HFFc6 (cell line): ENCODE data around the gene HTRA2. TPM values are rescaled to one million over a fixed set of nuclear protein-coding genes. Genes with fewer than 3 reads are reported as not detected.
A peak's percentile ranks its signal among the peaks of the same experiment; 100 is the strongest.

Source experiments
- DNase-seq: peaks from one replicate; pipeline ENCODE4 v3.0.0-alpha.2; 2018
- H3K27ac Mint-ChIP-seq: 2 replicates; pipeline ENCODE4 v1.8.0; 2020; ENCODE audit warnings: mild to moderate bottlenecking, mixed read lengths
- H3K27me3 Mint-ChIP-seq: 2 replicates; pipeline ENCODE4 v1.8.0; 2021; ENCODE audit warnings: mild to moderate bottlenecking, moderate library complexity, mixed read lengths; ENCODE audit not compliant: insufficient read depth
- H3K36me3 Mint-ChIP-seq: 2 replicates; pipeline ENCODE4 v1.8.0; 2021; ENCODE audit warnings: low read depth, mixed read lengths
- H3K4me1 Mint-ChIP-seq: 2 replicates; pipeline ENCODE4 v1.8.0; 2020; ENCODE audit warnings: low read depth, mixed read lengths
- H3K4me3 Mint-ChIP-seq: 2 replicates; pipeline ENCODE4 v1.8.0; 2020; ENCODE audit warnings: mild to moderate bottlenecking, moderate library complexity, mixed read lengths
- H3K9me3 Mint-ChIP-seq: 2 replicates; pipeline ENCODE4 v1.8.0; 2020; ENCODE audit warnings: mild to moderate bottlenecking, mixed read lengths
- CTCF ChIP-seq: fragments of 200-600 bp; sonication (generic); IDR thresholded peaks from 2 replicates; pipeline ENCODE4 v1.5.0; 2021; ENCODE audit warnings: antibody characterized with exemption, mild to moderate bottlenecking
- total RNA-seq, 6 experiments: library from RNA; stranded (reverse); fragmentation: NEBNext Ultra II Directional; extraction: Animal tissue kit (Norgen Biotek cat#: 25700); gene quantifications; 2 replicates in 1 of 6; 3 replicates in 5 of 6; pipeline ENCODE4 v1.2.3, GENCODE V29; 2021

Gene HTRA2
- total RNA-seq, 6 experiments from 2014 or later, result 29.7 to 43.3 (median 33.6) TPM

- 0 out of 2 replicates have a peak overlapping the region, but pooled peaks have one; percentile 8 for H3K4me3 Mint-ChIP-seq
- H3K27me3 Mint-ChIP-seq, result no peaks in the 10 kb centered on the region
- H3K27ac Mint-ChIP-seq, result peak overlapping the region; percentile 94
- no peaks in the 10 kb centered on the region for H3K9me3 Mint-ChIP-seq
- TF ChIP-seq CTCF, result no peak
- DNase-seq, result no peak
- no peaks in the 10 kb centered on the region for H3K36me3 Mint-ChIP-seq
- peaks cover 64% of the 10 kb centered on the region for H3K4me1 Mint-ChIP-seq
These were observed 47.7 kb downstream of the HTRA2 start for GRCh38 chr2:74577448-74577847.

- H3K4me1 Mint-ChIP-seq, result peaks cover 67% of the 10 kb centered on the region
- no peaks in the 10 kb centered on the region for H3K27me3 Mint-ChIP-seq
- H3K36me3 Mint-ChIP-seq, result no peaks in the 10 kb centered on the region
- no peak overlapping the region for H3K4me3 Mint-ChIP-seq
- no peak for TF ChIP-seq CTCF
- DNase-seq, result no peak
- no peaks in the 10 kb centered on the region for H3K9me3 Mint-ChIP-seq
- H3K27ac Mint-ChIP-seq, result no peak overlapping the region
These were observed 48.7 kb downstream of the HTRA2 start for GRCh38 chr2:74578408-74578807.

- Mint-ChIP-seq H3K27me3 (no peaks in the 10 kb centered on the region), H3K9me3 (no peaks in the 10 kb centered on the region), H3K27ac (no peak overlapping the region), H3K4me3 (no peak overlapping the region), H3K4me1 (peaks cover 62% of the 10 kb centered on the region), H3K36me3 (no peaks in the 10 kb centered on the region)
- TF ChIP-seq CTCF, result no peak
- DNase-seq, result no peak
These were observed 51.7 kb downstream of the HTRA2 start for GRCh38 chr2:74581463-74581862.

- H3K4me1 Mint-ChIP-seq, result peaks cover 54% of the 10 kb centered on the region
- no peaks in the 10 kb centered on the region for H3K36me3 Mint-ChIP-seq
- no peak overlapping the region for H3K4me3 Mint-ChIP-seq
- H3K27ac Mint-ChIP-seq, result no peak overlapping the region
- DNase-seq, result no peak
- H3K27me3 Mint-ChIP-seq, result no peaks in the 10 kb centered on the region
- H3K9me3 Mint-ChIP-seq, result no peaks in the 10 kb centered on the region
- TF ChIP-seq CTCF, result no peak
These were observed 52.5 kb downstream of the HTRA2 start for GRCh38 chr2:74582184-74582583.

Other genes starting within 250 kb of the HTRA2 start
- gene SLC4A5, start 186.5 kb upstream of the HTRA2 start, total RNA-seq, result under 1 TPM in 3 of 6 experiments, not detected in 3; 0.19 to 0.40 (median 0.31) TPM
- 100 to 1,000 TPM; 222 to 286 (median 236) TPM for gene DCTN1, start 149.6 kb upstream of the HTRA2 start, total RNA-seq
- 1 to 10 TPM in 5 of 6 experiments, under 1 TPM in 1; 0.53 to 2.3 (median 1.4) TPM for gene C2orf81, start 108.3 kb upstream of the HTRA2 start, total RNA-seq
- 10 to 100 TPM; 30.7 to 37.7 (median 33.4) TPM for gene WDR54, start 108.2 kb upstream of the HTRA2 start, total RNA-seq
- gene RTKN, start 88.0 kb upstream of the HTRA2 start, total RNA-seq, result 10 to 100 TPM; 12.7 to 14.8 (median 13.6) TPM
- 10 to 100 TPM; 18.4 to 26.9 (median 21.4) TPM for gene INO80B, start 74.8 kb upstream of the HTRA2 start, total RNA-seq
- 10 to 100 TPM; 51.0 to 73.1 (median 56.7) TPM for gene WBP1, start 71.5 kb upstream of the HTRA2 start, total RNA-seq
- gene MOGS, start 64.6 kb upstream of the HTRA2 start, total RNA-seq, result 10 to 100 TPM; 51.4 to 68.9 (median 62.5) TPM
- 100 to 1,000 TPM in 2 of 6 experiments, 10 to 100 TPM in 4; 74.5 to 120 (median 97.7) TPM for gene MRPL53, start 57.3 kb upstream of the HTRA2 start, total RNA-seq
- 10 to 100 TPM in 4 of 6 experiments, 1 to 10 TPM in 2; 8.5 to 11.1 (median 10.2) TPM for gene CCDC142, start 46.9 kb upstream of the HTRA2 start, total RNA-seq
- 10 to 100 TPM; 14.3 to 17.4 (median 16.7) TPM for gene TTC31, start 46.9 kb upstream of the HTRA2 start, total RNA-seq
- gene LBX2, start 30.3 kb upstream of the HTRA2 start, total RNA-seq, result 1 to 10 TPM in 3 of 6 experiments, under 1 TPM in 3; 0.21 to 1.8 (median 1.2) TPM
- gene PCGF1, start 22.2 kb upstream of the HTRA2 start, total RNA-seq, result 10 to 100 TPM; 26.0 to 33.8 (median 29.3) TPM
- under 1 TPM; 0.17 to 0.31 (median 0.21) TPM for gene TLX2, start 15.5 kb upstream of the HTRA2 start, total RNA-seq
- under 1 TPM in 2 of 6 experiments, not detected in 4; 0.14 to 0.40 TPM for gene DQX1, start 3.7 kb upstream of the HTRA2 start, total RNA-seq
- 100 to 1,000 TPM in 2 of 6 experiments, 10 to 100 TPM in 4; 81.0 to 119 (median 94.6) TPM for gene AUP1, start 227 bp upstream of the HTRA2 start, total RNA-seq
- gene LOXL3, start 24.0 kb downstream of the HTRA2 start, total RNA-seq, result 10 to 100 TPM; 59.4 to 76.5 (median 64.1) TPM
- gene DOK1, start 24.8 kb downstream of the HTRA2 start, total RNA-seq, result 10 to 100 TPM; 17.3 to 38.4 (median 31.5) TPM
- under 1 TPM in 5 of 6 experiments, not detected in 1; 0.14 to 0.38 (median 0.17) TPM for gene M1AP, start 118.4 kb downstream of the HTRA2 start, total RNA-seq
- gene SEMA4F, start 124.3 kb downstream of the HTRA2 start, total RNA-seq, result 10 to 100 TPM; 12.5 to 16.5 (median 14.4) TPM